Central memory CD8-positive, alpha-beta T cell (primary cell): ENCODE measurements around the gene NOL4L.

Experiments used
- ATAC-seq: fragments of 150-1000 bp; cut with Tn5 transposase; replicated peaks from 2 replicates; pipeline ENCODE4 v1.10.0; 2022; ENCODE audit warnings: mild to moderate bottlenecking, moderate FRiP score, moderate number of reproducible peaks; ENCODE audit not compliant: poor library complexity, severe bottlenecking; ENCODE audit errors: extremely low read depth
- DNase-seq, 2 donors: peaks; one replicate each; pipeline ENCODE4 v3.0.0; 2021; ENCODE audit warnings: low spot score in 2 of 2
- H3K27ac Mint-ChIP-seq: one replicate; pipeline ENCODE4 v1.8.0; 2022; ENCODE audit warnings: low read depth, mild to moderate bottlenecking, moderate library complexity, mixed read lengths
- H3K27me3 Mint-ChIP-seq: one replicate; pipeline ENCODE4 v1.8.0; 2022; ENCODE audit warnings: mixed read lengths
- H3K36me3 Mint-ChIP-seq: one replicate; pipeline ENCODE4 v1.8.0; 2022; ENCODE audit warnings: mild to moderate bottlenecking, moderate library complexity, mixed read lengths; ENCODE audit not compliant: insufficient read depth
- H3K4me1 Mint-ChIP-seq: one replicate; pipeline ENCODE4 v1.8.0; 2022; ENCODE audit warnings: mixed read lengths
- H3K4me3 Mint-ChIP-seq: one replicate; pipeline ENCODE4 v1.8.0; 2022; ENCODE audit warnings: mild to moderate bottlenecking, moderate library complexity, mixed read lengths
- H3K9me3 Mint-ChIP-seq: one replicate; pipeline ENCODE4 v1.8.0; 2022; ENCODE audit warnings: mixed read lengths

The NOL4L gene

DNA sequence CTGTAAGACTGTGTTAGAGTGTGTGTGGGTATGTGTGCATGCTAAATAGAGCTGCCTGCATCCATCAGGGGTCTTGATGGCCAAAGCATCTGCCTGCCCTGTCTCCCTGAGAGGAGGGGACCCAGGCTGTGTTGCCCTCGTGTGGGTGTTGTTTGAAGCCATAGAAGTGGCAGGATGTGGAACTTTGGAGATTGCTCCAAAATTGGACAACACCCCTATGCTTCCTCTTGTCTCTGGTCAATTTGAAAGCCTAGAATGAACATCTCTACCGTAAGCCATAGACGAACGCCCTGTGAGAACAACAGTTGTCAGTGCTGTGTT is 144.4 kb downstream of the NOL4L start:
- H3K4me1 Mint-ChIP-seq = peaks cover 14% of the 10 kb centered on the region

DNA sequence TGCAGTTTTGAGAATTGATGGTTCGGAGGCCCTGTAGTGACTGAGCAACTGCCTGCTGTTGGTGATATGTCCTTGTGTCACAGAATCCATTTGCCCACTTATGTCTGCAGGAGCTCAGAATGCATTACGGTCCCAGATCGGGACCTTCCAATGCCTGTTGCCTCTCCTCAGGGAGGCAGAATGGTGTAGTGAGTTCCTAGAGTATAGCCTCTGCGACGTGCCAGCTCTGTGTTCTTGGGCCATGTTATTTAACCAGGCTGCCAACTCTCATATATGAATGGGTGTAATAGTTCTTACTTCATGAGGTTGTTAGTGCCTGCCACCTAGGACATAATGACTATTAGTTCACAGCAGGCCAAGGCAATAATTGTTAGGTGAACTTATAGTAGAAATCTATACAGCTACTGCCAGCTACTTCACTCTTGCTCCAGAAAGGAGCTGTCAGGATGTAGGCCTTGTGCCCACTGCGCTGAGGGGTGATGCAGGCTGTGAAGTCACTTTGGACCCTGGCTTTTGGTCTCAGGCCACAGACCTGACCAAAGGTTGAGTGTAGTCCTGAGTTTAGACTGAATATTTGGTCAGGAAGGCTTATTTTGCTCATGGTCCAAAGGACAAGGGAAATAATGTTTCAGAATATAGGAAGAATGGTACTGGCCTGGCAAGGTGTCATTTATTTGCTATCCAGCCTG is 144.9 kb downstream of the NOL4L start:
- Mint-ChIP-seq H3K27ac (peak overlapping the region; percentile 20), H3K36me3 (peaks cover 39% of the 10 kb centered on the region)
- ATAC-seq = no peak

More for the DNA sequence above, 144.4 kb downstream of the NOL4L start:
- Mint-ChIP-seq H3K36me3 (peaks cover 38% of the 10 kb centered on the region), H3K27ac (peak overlapping the region; percentile 20), H3K4me3 (no peak overlapping the region), H3K27me3 (no peaks in the 10 kb centered on the region), H3K9me3 (no peaks in the 10 kb centered on the region)
- ATAC-seq = no peak
- DNase-seq = no peak

DNA sequence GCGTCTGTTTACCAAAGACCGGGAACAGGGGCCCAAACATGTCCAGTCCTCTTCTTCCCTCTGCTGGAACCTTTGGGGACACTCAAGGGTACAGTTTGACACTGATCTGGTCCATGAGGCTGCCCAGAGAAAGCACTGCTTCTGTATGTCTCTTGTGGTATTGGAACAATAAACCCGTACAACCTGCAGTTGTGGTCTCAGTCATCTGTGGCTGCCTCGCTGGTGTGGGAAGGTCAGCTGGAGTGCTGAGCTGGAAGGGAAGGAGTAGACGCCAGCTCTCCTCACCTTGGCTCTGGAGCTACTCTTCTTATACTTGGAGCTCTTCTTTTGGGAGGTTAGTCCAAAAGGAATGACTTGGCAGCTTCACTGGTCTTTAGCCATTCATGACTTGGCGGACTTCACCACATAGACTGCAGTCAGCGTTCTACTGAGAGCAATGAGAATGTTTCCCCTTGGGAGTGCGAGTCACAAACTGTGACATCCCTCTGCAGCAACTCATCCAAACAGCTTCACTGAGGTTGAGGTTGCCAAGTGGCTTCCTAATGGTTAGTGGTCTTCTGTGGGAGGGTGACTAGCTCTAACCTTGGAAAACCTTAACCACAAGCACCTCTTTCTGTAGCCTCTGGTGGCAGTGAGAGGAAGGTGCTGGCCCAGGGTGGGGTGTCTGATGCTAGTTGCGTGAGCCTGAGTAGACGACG is 145.9 kb downstream of the NOL4L start:
- H3K4me1 Mint-ChIP-seq = peaks cover 6% of the 10 kb centered on the region
- ATAC-seq (no peak), DNase-seq (no peak)
- H3K27ac Mint-ChIP-seq = no peak overlapping the region
- H3K36me3 Mint-ChIP-seq = peaks cover 40% of the 10 kb centered on the region
- no peaks in the 10 kb centered on the region for H3K9me3 Mint-ChIP-seq
- no peak overlapping the region for H3K4me3 Mint-ChIP-seq
- no peaks in the 10 kb centered on the region for H3K27me3 Mint-ChIP-seq

More for the DNA sequence above, 144.9 kb downstream of the NOL4L start:
- Mint-ChIP-seq H3K4me1 (peaks cover 9% of the 10 kb centered on the region), H3K27me3 (no peaks in the 10 kb centered on the region), H3K4me3 (no peak overlapping the region), H3K9me3 (no peaks in the 10 kb centered on the region)
- no peak for DNase-seq

DNA sequence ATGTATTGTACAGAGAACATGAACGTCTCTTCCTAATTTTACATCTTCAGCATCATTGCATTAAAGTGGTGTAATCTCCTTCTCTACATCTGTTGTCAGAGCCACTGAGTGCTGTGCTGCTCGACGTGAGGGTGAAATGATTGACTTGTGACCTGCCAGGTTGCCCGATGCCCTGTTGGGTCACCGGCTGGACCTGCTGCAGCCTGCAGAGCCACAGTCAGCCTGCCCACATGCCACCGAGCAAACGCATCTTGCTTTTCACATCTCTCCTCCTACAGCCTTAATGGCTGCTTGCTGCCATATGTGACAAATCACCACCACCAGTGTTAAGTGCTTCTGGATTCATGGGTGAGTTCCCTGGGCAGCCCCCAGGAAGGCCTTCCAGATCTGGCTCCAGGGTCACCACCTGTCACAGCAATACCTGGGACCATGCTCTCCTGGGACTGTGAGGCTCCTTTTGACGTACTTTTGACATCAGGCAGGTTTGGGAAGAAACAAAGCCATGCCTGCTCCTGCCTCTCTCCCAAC is 146.7 kb downstream of the NOL4L start:
- no peaks in the 10 kb centered on the region for H3K27me3 Mint-ChIP-seq
- peaks cover 6% of the 10 kb centered on the region for H3K4me1 Mint-ChIP-seq
- no peak for ATAC-seq

DNA sequence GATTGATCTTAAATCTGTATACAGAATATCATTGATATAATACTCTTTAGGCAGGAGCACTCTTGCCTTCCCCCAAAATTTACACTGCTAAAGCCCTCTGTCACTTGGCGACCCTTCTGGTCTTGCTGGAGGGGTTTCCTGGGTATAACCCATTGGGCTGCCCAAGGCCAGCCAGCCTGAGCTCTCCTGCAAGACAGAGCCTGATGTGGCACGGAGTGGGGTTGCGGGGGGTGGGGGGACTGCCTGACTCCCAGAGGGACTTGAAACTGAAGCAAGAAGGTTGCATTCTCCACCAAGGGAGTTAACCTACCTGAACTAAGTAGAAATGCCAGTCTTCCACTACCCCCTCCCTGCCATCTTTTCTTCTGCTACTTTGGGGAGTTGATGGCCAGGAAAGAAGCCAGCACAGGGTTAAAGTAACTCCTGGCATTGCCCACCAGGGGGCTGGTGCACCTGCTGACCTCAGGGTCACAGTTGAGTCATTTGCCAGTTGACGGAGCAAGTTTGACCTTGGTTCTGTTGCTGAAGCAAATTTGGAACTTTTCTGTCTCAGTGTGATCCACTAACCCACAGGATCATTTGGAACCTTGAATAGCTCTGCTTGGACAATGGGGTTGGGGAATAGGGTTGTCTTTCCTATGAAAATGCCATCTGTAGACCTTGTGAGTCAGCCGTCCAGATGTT is 147.6 kb downstream of the NOL4L start:
- no peak for ATAC-seq
- H3K27ac Mint-ChIP-seq = no peak overlapping the region

More for the DNA sequence above, 146.7 kb downstream of the NOL4L start:
- Mint-ChIP-seq H3K27ac (peak overlapping the region; percentile 68), H3K9me3 (no peaks in the 10 kb centered on the region), H3K4me3 (no peak overlapping the region), H3K36me3 (peaks cover 42% of the 10 kb centered on the region)
- DNase-seq = no peak

DNA sequence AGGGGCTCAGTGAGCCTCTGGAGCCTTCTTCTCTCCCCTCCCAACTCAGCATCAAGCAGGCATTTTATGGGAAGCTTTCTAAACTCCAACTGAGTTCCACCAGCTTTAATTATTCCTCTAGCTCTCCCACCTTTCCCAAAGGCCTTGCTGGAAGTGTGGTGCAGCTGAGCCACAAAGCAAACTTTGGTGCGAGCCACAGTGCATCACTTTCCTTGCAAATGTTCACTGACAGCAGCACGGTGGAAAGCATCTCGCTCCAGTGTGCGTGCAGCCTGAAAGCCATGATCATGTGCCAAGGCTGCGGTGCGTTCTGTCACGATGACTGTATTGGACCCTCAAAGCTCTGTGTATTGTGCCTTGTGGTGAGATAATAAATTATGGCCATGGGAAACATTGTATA is 148.2 kb downstream of the NOL4L start:
- H3K4me1 Mint-ChIP-seq = no peaks in the 10 kb centered on the region
- DNase-seq = no peak
- no peaks in the 10 kb centered on the region for H3K27me3 Mint-ChIP-seq
- no peak overlapping the region for H3K27ac Mint-ChIP-seq
- no peaks in the 10 kb centered on the region for H3K9me3 Mint-ChIP-seq
- ATAC-seq = no peak
- H3K4me3 Mint-ChIP-seq = no peak overlapping the region
- peaks cover 50% of the 10 kb centered on the region for H3K36me3 Mint-ChIP-seq

More for the DNA sequence above, 147.6 kb downstream of the NOL4L start:
- peak in 1 of 2 donors; percentile 10 for DNase-seq
- peaks cover under 1% of the 10 kb centered on the region for H3K4me1 Mint-ChIP-seq
- no peaks in the 10 kb centered on the region for H3K27me3 Mint-ChIP-seq
- H3K9me3 Mint-ChIP-seq = no peaks in the 10 kb centered on the region
- H3K36me3 Mint-ChIP-seq = peaks cover 47% of the 10 kb centered on the region
- H3K4me3 Mint-ChIP-seq = no peak overlapping the region

DNA sequence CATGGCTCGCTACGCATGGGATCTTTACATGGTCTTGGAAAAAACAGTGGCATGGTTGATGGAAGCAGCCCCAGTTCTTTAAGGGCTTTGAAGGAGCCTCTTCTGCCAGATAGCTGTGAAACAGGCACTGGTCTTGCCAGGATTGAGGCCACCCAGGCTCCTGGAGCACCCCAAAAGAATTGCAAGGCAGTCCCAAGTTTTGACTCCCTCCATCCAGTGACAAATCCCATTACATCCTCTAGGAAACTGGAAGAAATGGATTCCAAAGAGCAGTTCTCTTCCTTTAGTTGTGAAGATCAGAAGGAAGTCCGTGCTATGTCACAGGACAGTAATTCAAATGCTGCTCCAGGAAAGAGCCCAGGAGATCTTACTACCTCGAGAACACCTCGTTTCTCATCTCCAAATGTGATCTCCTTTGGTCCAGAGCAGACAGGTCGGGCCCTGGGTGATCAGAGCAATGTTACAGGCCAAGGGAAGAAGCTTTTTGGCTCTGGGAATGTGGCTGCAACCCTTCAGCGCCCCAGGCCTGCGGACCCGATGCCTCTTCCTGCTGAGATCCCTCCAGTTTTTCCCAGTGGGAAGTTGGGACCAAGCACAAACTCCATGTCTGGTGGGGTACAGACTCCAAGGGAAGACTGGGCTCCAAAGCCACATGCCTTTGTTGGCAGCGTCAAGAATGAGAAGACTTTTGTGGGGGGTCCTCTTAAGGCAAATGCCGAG is 148.8 kb downstream of the NOL4L start:
- no peak overlapping the region for H3K4me3 Mint-ChIP-seq
- no peak for ATAC-seq
- no peaks in the 10 kb centered on the region for H3K4me1 Mint-ChIP-seq

DNA sequence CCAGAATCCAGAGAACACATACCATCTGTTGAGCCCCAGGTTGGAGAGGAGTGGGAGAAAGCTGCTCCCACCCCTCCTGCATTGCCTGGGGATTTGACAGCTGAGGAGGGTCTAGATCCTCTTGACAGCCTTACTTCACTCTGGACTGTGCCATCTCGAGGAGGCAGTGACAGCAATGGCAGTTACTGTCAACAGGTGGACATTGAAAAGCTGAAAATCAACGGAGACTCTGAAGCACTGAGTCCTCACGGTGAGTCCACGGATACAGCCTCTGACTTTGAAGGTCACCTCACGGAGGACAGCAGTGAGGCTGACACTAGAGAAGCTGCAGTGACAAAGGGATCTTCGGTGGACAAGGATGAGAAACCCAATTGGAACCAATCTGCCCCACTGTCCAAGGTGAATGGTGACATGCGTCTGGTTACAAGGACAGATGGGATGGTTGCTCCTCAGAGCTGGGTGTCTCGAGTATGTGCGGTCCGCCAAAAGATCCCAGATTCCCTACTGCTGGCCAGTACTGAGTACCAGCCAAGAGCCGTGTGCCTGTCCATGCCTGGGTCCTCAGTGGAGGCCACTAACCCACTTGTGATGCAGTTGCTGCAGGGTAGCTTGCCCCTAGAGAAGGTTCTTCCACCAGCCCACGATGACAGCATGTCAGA is 149.6 kb downstream of the NOL4L start:
- Mint-ChIP-seq H3K4me1 (no peaks in the 10 kb centered on the region), H3K9me3 (no peaks in the 10 kb centered on the region), H3K36me3 (peaks cover 57% of the 10 kb centered on the region), H3K27ac (no peak overlapping the region), H3K27me3 (no peaks in the 10 kb centered on the region), H3K4me3 (no peak overlapping the region)
- no peak for ATAC-seq
- peak in 1 of 2 donors; percentile 2 for DNase-seq

More for the DNA sequence above, 148.8 kb downstream of the NOL4L start:
- Mint-ChIP-seq H3K27me3 (no peaks in the 10 kb centered on the region), H3K9me3 (no peaks in the 10 kb centered on the region), H3K36me3 (peaks cover 54% of the 10 kb centered on the region), H3K27ac (no peak overlapping the region)
- DNase-seq = peak in 1 of 2 donors; percentile 8

DNA sequence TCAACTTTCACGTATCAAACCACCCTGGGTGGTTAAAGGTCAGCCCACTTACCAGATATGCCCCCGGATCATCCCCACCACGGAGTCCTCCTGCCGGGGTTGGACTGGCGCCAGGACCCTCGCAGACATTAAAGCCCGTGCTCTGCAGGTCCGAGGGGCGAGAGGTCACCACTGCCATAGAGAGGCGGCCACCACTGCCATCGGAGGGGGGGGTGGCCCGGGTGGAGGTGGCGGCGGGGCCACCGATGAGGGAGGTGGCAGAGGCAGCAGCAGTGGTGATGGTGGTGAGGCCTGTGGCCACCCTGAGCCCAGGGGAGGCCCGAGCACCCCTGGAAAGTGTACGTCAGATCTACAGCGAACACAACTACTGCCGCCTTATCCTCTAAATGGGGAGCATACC is 150.7 kb downstream of the NOL4L start:
- Mint-ChIP-seq H3K9me3 (no peaks in the 10 kb centered on the region), H3K4me1 (no peaks in the 10 kb centered on the region), H3K27me3 (no peaks in the 10 kb centered on the region), H3K4me3 (no peak overlapping the region), H3K36me3 (peaks cover 63% of the 10 kb centered on the region), H3K27ac (no peak overlapping the region)
- DNase-seq = no peak
- no peak for ATAC-seq

DNA sequence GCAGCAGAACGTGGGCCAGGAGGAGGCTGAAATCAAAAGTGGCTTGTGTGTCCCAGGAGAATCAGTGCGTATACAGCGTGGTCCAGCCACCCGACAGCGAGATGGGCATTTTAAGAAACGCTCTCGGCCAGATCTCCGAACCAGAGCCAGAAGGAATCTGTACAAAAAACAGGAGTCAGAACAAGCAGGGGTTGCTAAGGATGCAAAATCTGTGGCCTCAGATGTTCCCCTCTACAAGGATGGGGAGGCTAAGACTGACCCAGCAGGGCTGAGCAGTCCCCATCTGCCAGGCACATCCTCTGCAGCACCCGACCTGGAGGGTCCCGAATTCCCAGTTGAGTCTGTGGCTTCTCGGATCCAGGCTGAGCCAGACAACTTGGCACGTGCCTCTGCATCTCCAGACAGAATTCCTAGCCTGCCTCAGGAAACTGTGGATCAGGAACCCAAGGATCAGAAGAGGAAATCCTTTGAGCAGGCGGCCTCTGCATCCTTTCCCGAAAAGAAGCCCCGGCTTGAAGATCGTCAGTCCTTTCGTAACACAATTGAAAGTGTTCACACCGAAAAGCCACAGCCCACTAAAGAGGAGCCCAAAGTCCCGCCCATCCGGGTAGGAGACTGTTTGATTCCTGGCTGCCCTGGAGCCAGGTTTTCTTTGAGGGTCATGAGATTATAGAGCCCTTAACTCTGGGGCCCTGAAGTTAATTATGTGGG is 151.7 kb downstream of the NOL4L start:
- ATAC-seq (no peak), DNase-seq (no peak)
- no peaks in the 10 kb centered on the region for H3K4me1 Mint-ChIP-seq
- no peaks in the 10 kb centered on the region for H3K9me3 Mint-ChIP-seq
- H3K4me3 Mint-ChIP-seq = no peak overlapping the region
- peaks cover 65% of the 10 kb centered on the region for H3K36me3 Mint-ChIP-seq
- H3K27me3 Mint-ChIP-seq = no peaks in the 10 kb centered on the region
- no peak overlapping the region for H3K27ac Mint-ChIP-seq

DNA sequence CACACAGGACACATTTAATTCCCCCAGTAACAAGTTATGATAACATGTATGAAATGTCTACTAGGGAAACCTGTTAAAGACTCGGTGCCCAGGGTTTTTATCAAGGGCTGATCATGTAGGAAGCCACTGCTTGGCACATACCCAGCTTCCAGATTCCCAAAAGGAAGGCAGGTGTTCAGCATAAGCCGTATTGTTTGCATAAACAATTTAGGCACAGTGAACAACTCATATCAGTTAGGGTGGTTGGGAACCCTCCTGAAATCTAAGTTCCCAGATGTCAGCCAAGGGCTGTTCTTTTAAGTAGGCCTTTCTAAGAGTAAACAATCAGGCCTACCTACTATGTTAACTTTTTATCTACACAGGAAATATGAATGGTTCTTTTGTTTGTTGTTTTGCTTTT is 152.9 kb downstream of the NOL4L start:
- no peak for ATAC-seq
- Mint-ChIP-seq H3K27ac (peak overlapping the region; percentile 1), H3K4me3 (no peak overlapping the region)

More for the DNA sequence above, 152.9 kb downstream of the NOL4L start:
- no peak for DNase-seq
- no peaks in the 10 kb centered on the region for H3K9me3 Mint-ChIP-seq
- peaks cover 6% of the 10 kb centered on the region for H3K4me1 Mint-ChIP-seq
- H3K36me3 Mint-ChIP-seq = peaks cover 71% of the 10 kb centered on the region
- H3K27me3 Mint-ChIP-seq = no peaks in the 10 kb centered on the region
